Ishikawa (cell line): Measurements from ENCODE around the gene OR52A1.

ENCODE experiments used
- EGR1 ChIP-seq: IDR thresholded peaks from 2 replicates; pipeline ENCODE4 v1.6.1; 2012
- EP300 ChIP-seq: IDR thresholded peaks from 2 replicates; pipeline ENCODE4 v1.6.1; 2012; ENCODE audit warnings: borderline replicate concordance
- NFIC ChIP-seq: IDR thresholded peaks from 2 replicates; pipeline ENCODE4 v1.6.1; 2012
- RAD21 ChIP-seq: IDR thresholded peaks from 2 replicates; pipeline ENCODE4 v1.6.1; 2012; ENCODE audit warnings: low read depth
- REST ChIP-seq: IDR thresholded peaks from 2 replicates; pipeline ENCODE4 v1.6.1; 2012; ENCODE audit warnings: low read depth, mild to moderate bottlenecking
- TCF12 ChIP-seq: IDR thresholded peaks from 2 replicates; pipeline ENCODE4 v1.6.1; 2012; ENCODE audit warnings: low read depth

GRCh38 chr11:5129457-5129877, 25.1 kb downstream of the OR52A1 start:
- TF ChIP-seq EGR1 (no peak), REST (no peak), EP300 (no peak), RAD21 (no peak), TCF12 (no peak), NFIC (no peak)
